Cardiac ventricle fibroblast (primary cell): ENCODE data around the gene MEX3B. TPM values are rescaled to one million over a fixed set of nuclear protein-coding genes. Genes with fewer than 3 reads are reported as not detected.

ENCODE experiments used
- total RNA-seq: library from RNA; depleted of rRNA; stranded (reverse); fragments of >200 nt; gene quantifications from 2 replicates; pipeline ENCODE4 v1.2.3, GENCODE V29; 2015

Gene MEX3B
- 3.0 and 3.4 TPM in 2 replicates for total RNA-seq

GRCh38 chr15:82045892-82046665 is at the start of gene MEX3B:
MEX3B (minus strand) TSS chr15:82046018; CDS start chr15:82045705, 313 bp downstream.

Other genes with a start within 250 kb of the MEX3B start
- 6.6 and 11.2 TPM in 2 replicates for gene EFL1, start 216.7 kb upstream of the MEX3B start, total RNA-seq
- 0.06 and 0.39 TPM in 2 replicates for gene SAXO2, start 216.8 kb upstream of the MEX3B start, total RNA-seq